GM18526 (cell line): ENCODE data around the gene USP25.

Source experiments
- POLR2A ChIP-seq: IDR thresholded peaks from 3 replicates; pipeline ENCODE4 v1.6.1; 2011; ENCODE audit not compliant: insufficient read length; ENCODE audit errors: extremely low read depth

The USP25 gene

GRCh38 chr21:15908187-15908586 lies 178.4 kb downstream of the USP25 start:
- TF ChIP-seq POLR2A, result no peak

DNA sequence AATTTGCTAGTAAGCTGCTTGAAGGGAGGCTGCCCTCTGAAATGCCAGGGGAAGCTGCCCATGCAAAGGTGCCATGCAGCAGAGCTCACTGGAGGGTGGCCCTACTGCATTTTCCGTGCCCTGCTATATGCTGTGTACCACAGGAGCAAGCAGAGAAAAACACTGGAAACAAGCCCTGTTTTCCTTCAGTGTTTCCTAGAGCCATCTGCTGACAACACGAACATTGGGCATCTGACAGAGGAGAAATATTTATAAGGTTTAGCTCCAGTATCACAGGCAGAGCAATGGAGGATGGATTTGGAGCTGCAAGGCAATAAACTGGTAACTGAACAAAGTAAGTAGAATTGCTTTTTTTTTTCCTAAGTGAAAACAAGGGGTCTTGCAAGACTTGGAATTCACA lies 198.4 kb downstream of the USP25 start:
- no peak for TF ChIP-seq POLR2A

DNA sequence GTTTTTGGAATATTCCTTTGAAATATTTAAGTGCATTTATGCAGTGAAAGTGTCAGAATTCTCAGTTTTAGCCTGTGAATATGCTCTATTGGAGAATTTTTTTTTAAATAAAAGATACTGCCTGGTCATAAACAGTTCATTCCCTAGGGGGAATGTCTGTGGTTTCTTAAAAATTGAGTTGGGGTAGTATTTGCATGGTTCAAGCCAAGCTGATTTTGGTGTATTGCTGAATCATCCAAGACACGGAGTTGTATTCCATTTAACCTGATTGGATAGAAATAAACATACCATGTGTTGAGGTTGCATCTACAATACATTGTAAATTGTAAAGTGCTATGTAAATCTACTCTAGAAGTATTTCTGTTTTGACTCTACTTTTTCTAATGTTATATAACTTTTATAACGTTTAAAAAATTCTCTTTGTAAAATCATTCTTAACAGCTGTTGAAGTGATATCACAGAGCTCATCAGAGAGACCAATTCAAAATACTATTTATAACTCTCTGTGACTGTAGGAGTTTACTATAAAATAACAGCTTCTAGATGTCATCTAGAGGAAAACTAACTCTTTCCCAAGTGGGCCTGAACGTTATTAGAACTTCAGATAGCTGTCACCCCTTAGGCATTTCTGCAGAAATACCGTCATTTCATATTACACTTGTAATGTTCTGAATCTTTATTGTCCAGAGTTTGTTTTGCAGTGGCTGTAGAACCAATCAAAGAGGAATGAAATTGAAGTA lies 199.1 kb downstream of the USP25 start:
- no peak for TF ChIP-seq POLR2A

- TF ChIP-seq POLR2A, result no peak
These were observed 199.8 kb downstream of the USP25 start for GRCh38 chr21:15929536-15929935.
